HG02970 (cell line): ENCODE data around the gene RHOBTB1.

ENCODE experiments used
- ATAC-seq: cut with Tn5 transposase; IDR thresholded peaks from one replicate; pipeline ENCODE4 v1.9.1; 2021; ENCODE audit warnings: mild to moderate bottlenecking, moderate library complexity, moderate number of reproducible peaks; ENCODE audit not compliant: unreplicated experiment, low FRiP score

Gene RHOBTB1

DNA sequence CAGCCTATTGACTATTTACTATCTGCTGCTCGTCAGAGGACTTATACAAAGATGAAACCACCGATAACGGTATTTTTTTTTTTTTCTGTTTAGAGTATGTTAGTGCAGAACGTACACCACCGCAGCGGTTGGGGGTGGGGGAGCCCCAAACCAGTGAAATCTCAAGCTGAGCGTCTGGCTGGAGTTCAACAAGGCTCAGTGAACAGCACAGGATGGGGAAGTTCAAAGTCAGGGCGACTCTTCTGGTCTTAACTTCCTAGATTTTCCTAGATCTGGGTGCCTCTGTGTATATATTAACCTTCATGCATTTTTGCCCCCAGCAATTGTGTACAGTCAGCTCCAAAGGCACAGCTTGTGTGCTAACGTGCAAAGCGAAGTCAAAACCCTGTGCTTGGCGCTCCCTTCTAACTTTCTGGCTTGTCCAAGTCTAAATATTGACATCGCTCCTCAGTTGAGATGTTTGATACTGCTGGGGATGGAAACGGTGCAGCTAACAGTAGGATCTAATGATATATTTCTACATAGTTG, 1.1 kb downstream of the RHOBTB1 start:
- no peak for ATAC-seq

DNA sequence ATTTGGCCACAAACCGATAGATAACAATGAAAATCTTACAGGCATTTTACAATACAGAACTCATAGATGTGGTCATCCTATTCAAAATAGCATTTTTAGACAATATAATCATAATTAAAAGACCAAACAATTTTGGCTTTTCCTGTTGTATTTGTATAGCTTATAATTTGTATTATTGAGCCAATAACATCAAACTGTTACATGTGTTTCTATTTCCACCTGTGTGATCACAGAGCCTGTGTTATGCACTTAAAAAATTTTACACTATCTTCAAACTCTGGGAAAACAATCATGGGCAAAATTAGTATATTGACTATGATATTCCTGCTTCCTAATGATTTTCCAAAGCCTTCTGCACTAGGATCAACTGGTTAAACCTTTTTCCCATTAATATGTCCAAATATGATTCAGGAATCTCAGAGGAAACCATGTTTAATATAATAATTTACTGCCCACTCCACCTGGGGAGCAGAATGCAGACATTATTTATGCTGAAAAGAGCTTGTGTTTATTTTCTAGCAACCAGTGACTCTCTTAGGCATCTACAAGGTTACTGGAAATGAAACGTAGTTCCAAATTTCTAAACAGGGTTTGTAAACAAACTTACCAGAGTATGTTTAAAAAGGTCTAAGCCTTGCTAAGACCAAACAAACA, 1.7 kb downstream of the RHOBTB1 start:
- ATAC-seq = no peak

GRCh38 chr10:60940446-60940845, 3.5 kb downstream of the RHOBTB1 start:
- ATAC-seq = no peak

DNA sequence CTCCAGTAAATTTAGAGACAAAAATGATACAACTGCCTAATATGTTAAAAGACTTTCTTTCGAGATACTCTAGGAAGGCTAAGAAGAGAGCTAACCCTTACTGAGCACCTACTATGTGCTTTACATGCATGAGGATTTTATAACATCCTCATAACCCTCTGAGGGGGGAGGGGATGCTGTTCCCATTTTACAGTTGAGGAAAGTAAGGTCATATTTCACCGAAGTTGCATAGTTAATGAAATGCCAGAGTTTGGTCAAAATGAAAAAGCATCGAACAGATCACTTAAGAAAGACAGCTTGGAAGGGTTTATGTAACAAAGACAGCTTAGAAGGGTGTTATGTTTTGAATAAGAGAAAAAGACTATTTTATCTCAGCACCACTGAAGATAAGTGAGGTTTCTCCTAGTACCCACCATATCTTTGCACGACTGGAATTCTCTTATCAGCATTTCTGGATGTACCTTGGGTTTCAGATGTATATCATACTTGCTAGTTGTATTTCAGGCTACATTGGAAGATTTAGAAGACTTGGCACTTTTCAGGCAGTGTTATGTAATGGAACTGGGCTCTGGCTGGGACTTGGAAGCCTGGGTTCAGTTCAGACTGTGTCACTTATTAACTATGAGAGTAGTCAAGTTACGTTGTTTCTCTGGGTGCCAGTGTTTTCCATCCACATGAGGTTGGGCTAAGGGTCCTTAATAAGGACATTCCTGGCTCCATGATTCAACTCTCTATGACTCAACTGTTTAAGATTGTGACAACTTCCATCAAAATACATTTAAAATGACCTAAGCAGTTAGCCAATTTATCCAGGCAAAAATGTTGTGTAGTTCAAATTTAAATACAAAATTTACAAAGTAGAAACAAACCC, 6.0 kb downstream of the RHOBTB1 start:
- no peak for ATAC-seq

DNA sequence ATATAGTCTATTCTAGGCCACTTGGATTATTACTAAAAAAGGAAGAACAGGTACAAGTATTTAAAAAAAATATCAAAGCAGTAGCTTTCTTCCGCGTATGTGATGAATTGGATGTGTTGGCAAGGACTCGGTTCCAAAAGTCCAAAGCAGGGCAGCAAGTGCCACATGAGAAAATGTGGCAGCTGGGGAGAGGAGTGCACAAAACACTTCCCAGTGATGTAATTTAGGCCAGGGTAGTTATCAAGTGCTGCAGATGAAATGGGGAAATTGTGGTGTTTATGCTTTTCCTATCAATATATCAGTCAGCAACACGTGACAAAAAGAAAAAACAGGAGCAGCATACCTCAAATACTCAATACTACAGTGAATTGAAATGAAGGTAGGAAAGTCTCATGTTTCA, 7.0 kb downstream of the RHOBTB1 start:
- ATAC-seq = no peak

- ATAC-seq = no peak
These were observed 9.5 kb downstream of the RHOBTB1 start for GRCh38 chr10:60934215-60935175.

GRCh38 chr10:60932756-60933155, 11.2 kb downstream of the RHOBTB1 start:
- no peak for ATAC-seq

GRCh38 chr10:60930237-60930636, 13.7 kb downstream of the RHOBTB1 start:
- no peak for ATAC-seq

- no peak for ATAC-seq
These were observed 22.4 kb downstream of the RHOBTB1 start for GRCh38 chr10:60921633-60922032.

GRCh38 chr10:60920479-60920878, 23.5 kb downstream of the RHOBTB1 start:
- ATAC-seq = no peak

GRCh38 chr10:60919551-60919950, 24.4 kb downstream of the RHOBTB1 start:
- no peak for ATAC-seq

GRCh38 chr10:60917331-60918280, 26.4 kb downstream of the RHOBTB1 start:
- no peak for ATAC-seq

GRCh38 chr10:60916025-60916424, 28.0 kb downstream of the RHOBTB1 start:
- ATAC-seq = no peak

DNA sequence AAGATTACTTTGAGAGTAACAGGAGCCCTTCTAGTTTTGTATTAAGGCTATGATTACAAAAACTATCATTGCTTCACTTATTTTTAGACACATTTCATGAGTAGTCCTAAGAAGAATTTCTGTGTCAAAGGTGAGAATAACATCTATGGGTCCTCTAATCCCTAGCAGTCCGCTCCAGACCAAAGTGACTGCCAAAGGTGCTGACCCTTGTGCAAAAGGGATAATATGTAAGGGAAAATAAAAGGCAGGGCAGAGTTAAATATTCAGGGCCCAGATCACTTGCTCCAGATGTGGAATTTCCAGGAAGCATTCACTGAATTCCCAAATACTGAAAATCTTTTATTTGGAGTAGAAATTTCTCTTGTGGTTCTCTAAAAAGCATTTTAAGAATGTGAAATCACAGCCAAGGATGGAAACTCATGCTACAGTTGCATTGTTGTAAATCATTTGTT, 29.3 kb downstream of the RHOBTB1 start:
- no peak for ATAC-seq

- no peak for ATAC-seq
These were observed 30.3 kb downstream of the RHOBTB1 start for GRCh38 chr10:60913657-60914056.

GRCh38 chr10:60913071-60913470, 30.9 kb downstream of the RHOBTB1 start:
- no peak for ATAC-seq

DNA sequence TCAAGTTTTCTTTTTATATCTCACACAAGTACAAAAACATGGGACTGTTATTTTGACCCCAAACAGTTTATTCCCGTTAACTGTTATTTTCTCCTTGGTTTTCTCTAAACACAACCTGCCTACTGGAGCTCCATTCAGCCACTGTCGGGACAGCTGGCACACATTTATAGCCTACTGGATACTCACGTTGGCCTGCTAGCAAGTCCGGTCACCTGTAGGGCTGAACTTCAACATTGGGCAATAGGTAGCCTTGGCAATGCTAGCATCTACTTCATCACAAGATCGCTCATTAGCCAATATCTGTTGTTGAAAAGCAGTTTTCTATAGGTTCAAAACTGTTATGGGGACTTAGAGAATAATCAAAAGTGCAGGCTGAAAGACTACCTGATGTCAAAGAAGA, 32.3 kb downstream of the RHOBTB1 start:
- ATAC-seq = no peak

- ATAC-seq = no peak
These were observed 32.8 kb downstream of the RHOBTB1 start for GRCh38 chr10:60911216-60911615.

DNA sequence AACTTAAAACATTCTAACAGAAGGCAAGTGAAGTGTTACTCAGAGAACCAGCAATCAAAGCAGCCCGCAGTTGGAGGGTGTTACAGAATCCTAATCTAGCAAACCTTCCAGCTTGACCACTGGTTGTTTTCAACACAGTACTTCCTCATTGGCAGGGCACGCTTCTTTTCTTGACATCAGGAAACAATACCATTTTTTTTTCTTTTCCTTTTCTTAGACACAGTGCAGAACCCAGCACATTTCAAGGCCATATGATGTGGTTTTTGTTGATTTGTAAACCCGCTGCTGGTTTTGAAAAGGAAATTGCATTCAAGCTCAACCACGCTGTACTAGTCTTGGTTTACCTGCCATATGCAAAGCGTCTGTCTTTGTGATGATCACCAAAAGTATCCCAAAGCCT, 33.4 kb downstream of the RHOBTB1 start:
- ATAC-seq = no peak
